ENCODE measurements around the gene RECQL5. TPM values are rescaled to one million over a fixed set of nuclear protein-coding genes. Genes with fewer than 3 reads are reported as not detected.

Gene RECQL5
- total and polyA plus RNA-seq, 10 donors: 25.7 to 51.0 (median 38.6) TPM

DNA sequence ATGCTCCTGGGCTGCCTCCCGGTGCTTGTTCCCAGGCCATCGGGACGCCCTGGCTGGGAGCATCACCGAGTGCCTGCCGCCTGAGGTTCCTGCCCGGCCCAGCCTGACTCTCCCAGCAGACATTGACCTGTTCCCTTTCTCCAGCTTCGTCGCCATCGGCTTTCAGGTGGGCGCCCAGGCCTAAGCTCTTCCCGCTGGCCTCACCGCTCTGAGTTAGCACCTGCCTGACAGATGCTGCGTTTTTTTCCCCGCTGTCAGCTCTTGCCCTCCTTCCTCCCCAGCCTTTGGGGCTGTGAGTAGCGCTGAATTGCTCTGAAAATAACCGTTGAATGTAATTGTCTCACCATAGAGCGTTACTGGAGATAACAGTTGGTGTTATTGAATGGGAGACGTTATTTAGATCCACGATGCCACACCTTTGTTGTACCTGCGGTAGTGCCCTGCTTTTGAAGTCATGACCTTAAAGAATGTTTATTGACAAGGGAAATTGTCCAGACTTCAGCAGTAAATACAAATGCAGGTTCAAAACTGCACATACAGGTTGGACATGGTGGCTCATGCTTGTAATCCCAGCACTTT lies 55.0 kb downstream of the RECQL5 start:
- H3K4me3 ChIP-seq: no peak overlapping the region
- intact Hi-C loops (cut with DNase I; ENCODE audit: low total_unique reads): no loop called here
- TF ChIP-seq, protein P1, sequence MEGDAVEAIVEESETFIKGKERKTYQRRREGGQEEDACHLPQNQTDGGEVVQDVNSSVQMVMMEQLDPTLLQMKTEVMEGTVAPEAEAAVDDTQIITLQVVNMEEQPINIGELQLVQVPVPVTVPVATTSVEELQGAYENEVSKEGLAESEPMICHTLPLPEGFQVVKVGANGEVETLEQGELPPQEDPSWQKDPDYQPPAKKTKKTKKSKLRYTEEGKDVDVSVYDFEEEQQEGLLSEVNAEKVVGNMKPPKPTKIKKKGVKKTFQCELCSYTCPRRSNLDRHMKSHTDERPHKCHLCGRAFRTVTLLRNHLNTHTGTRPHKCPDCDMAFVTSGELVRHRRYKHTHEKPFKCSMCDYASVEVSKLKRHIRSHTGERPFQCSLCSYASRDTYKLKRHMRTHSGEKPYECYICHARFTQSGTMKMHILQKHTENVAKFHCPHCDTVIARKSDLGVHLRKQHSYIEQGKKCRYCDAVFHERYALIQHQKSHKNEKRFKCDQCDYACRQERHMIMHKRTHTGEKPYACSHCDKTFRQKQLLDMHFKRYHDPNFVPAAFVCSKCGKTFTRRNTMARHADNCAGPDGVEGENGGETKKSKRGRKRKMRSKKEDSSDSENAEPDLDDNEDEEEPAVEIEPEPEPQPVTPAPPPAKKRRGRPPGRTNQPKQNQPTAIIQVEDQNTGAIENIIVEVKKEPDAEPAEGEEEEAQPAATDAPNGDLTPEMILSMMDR (IDR thresholded peaks at IDR 0.05 in 8 of 11, conservative IDR thresholded peaks at IDR 0.05 in 3 of 11): no peak
- TF ChIP-seq POLR2A (IDR thresholded peaks at IDR 0.05): no peak
- TF ChIP-seq POLR2AphosphoS5 (IDR thresholded peaks at IDR 0.05): peak in 1 of 3 donors; percentile 45

DNA sequence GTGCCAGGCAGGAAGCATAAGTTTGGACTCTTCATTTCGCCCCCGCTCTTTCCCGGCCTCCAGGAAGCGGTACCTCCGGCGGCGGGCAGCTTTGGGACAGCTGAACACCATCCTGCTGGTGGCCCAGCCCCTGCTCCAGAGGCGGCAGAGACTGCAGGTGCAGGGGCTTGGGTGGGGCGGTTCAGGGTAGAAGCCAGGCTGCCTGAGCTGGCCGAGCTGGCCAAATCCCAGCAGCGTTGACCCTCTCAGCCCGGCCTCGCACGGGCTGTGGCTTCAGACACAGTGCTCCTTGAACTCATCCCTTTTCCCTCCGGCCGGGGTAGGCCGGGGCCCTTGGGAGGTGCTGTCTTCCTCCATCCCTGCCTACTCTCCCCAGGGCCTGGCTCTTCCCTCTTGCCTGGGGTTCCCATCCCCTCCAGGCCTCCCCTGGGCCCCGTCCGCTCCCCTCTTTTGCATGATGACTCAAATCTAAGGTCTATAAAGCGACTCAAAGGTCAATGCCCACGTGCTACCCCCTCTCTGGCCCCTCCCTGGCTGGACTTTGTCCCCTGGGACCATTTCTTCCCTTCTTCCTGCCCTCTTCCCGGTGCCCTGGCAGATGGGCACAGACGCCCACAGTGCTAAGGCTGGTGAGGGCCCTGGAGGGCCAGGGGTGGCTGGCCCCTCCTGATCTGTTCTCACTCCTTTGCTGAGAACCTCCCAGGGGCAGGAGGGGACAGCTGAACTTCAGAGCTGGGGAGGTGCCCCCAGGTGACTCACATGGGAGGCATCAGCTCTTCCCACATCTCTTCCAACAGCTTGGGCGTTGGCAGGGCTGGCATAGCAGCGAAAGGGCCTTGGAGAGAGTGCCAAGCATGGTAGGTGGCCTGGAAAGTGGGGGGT lies 56.6 kb downstream of the RECQL5 start:
- WGBS, 5 donors: 81 to 94% (median 88%) methylated on average over 18 to 25 of the region's 25 CpGs
- Histone ChIP-seq H3K27ac (no peak overlapping the region), H3K4me3 (no peak overlapping the region), H3K36me3 (peaks cover 0 to 67% (median 40%) of the 10 kb centered on the region in 6 donors), H3K9me3 (no peaks in the 10 kb centered on the region), H3K27me3 (replicated peaks in 1 of 7) (no peaks in the 10 kb centered on the region), H3K4me1 (no peaks in the 10 kb centered on the region)
- DNase-seq: no peak
- intact Hi-C loops (cut with DNase I; ENCODE audit: low total_unique reads): no loop called here
- TF ChIP-seq POLR2AphosphoS5 (IDR thresholded peaks at IDR 0.05) (peak in 1 of 3 donors; percentile 40), POLR2A (IDR thresholded peaks at IDR 0.05) (no peak)
- TF ChIP-seq, protein P1 (IDR thresholded peaks at IDR 0.05 in 8 of 11, conservative IDR thresholded peaks at IDR 0.05 in 3 of 11): no peak

More for the DNA sequence above, 55.0 kb downstream of the RECQL5 start:
- Histone ChIP-seq H3K36me3 (peaks cover 0 to 80% (median 55%) of the 10 kb centered on the region in 6 donors), H3K27me3 (replicated peaks in 1 of 7) (no peaks in the 10 kb centered on the region), H3K4me1 (no peaks in the 10 kb centered on the region), H3K27ac (no peak overlapping the region), H3K9me3 (no peaks in the 10 kb centered on the region)
- WGBS, 5 donors: 93 to 97% (median 95%) methylated on average over 19 to 20 of the region's 20 CpGs
- no peak for DNase-seq

- Histone ChIP-seq H3K4me3 (no peak overlapping the region), H3K9me3 (no peaks in the 10 kb centered on the region), H3K4me1 (peaks cover 0 to 10% (median 3%) of the 10 kb centered on the region in 6 donors), H3K36me3 (peaks cover 0 to 48% (median 9%) of the 10 kb centered on the region in 6 donors), H3K27ac (no peak overlapping the region), H3K27me3 (replicated peaks in 1 of 7) (no peaks in the 10 kb centered on the region)
- 81 to 91% (median 84%) methylated on average over 5 of the region's 5 CpGs for WGBS, 5 donors
- TF ChIP-seq POLR2AphosphoS5 (IDR thresholded peaks at IDR 0.05) (no peak), POLR2A (IDR thresholded peaks at IDR 0.05) (no peak)
- TF ChIP-seq, protein P1 (IDR thresholded peaks at IDR 0.05 in 8 of 11, conservative IDR thresholded peaks at IDR 0.05 in 3 of 11): no peak
- intact Hi-C loops (cut with DNase I; ENCODE audit: low total_unique reads): no loop called here
- DNase-seq: no peak
Measured at GRCh38 chr17:75607086-75607485, 59.9 kb downstream of the RECQL5 start.

DNA sequence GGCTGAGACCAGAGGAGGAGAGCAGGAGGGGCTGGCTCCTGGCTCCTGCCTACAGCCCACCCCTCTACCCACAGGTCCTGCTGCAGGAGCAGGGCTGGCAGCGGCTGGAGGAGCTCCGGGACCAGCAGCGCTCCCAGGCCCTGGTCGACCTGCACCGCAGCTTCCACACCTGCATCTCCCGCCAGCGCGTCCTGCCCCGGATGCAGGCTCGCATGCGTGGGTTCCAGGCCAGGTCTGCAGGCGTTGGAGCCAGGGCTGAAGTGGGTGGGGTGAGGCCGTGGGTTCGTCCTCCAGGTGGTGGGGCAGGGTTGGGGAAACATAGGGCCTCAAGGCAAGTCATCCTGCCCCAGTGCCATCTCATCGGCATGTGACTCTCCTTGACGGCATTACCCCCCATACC lies 61.2 kb downstream of the RECQL5 start:
- DNase-seq: peak; percentile 55
- no peaks in the 10 kb centered on the region for H3K9me3 ChIP-seq
- no peaks in the 10 kb centered on the region for H3K27me3 ChIP-seq (replicated peaks in 1 of 7)

More for the DNA sequence above, 61.2 kb downstream of the RECQL5 start:
- TF ChIP-seq, protein P1 (IDR thresholded peaks at IDR 0.05 in 8 of 11, conservative IDR thresholded peaks at IDR 0.05 in 3 of 11): no peak
- TF ChIP-seq POLR2AphosphoS5 (IDR thresholded peaks at IDR 0.05): peak; percentile 11 to 62 (median 40)
- intact Hi-C loops (cut with DNase I; ENCODE audit: low total_unique reads): no loop called here
- Histone ChIP-seq H3K36me3 (peaks cover 0 to 44% (median 2%) of the 10 kb centered on the region in 6 donors), H3K4me3 (no peak overlapping the region), H3K4me1 (peaks cover 0 to 10% (median 3%) of the 10 kb centered on the region in 6 donors), H3K27ac (no peak overlapping the region)
- 82 to 90% (median 86%) methylated on average over 14 to 16 of the region's 16 CpGs for whole genome bisulfite sequencing, 5 donors
